Neuronal stem cell (in vitro differentiated cells): ENCODE measurements around the gene ADRM1.

ENCODE experiments used
- DNase-seq: peaks from one replicate; pipeline ENCODE4 v3.0.0-alpha.2; 2013; ENCODE audit warnings: low spot score
- H2AFZ ChIP-seq: one replicate; pipeline ENCODE4 v1.6.1; 2013; ENCODE audit warnings: mild to moderate bottlenecking, low read length, inconsistent platforms
- H2AK5ac ChIP-seq: 2 replicates; pipeline ENCODE4 v1.6.1; 2013; ENCODE audit warnings: low read depth, mild to moderate bottlenecking, inconsistent platforms, low read length, moderate library complexity, mixed read lengths
- H2BK120ac ChIP-seq: 2 replicates; pipeline ENCODE4 v1.6.1; 2013; ENCODE audit warnings: low read depth, mild to moderate bottlenecking, inconsistent platforms, low read length, moderate library complexity, mixed read lengths
- H2BK12ac ChIP-seq: one replicate; pipeline ENCODE4 v1.6.1; 2013; ENCODE audit warnings: low read length, inconsistent platforms
- H2BK15ac ChIP-seq: 2 replicates; pipeline ENCODE4 v1.6.1; 2013; ENCODE audit warnings: mild to moderate bottlenecking, low read length, inconsistent platforms, mixed read lengths
- H2BK5ac ChIP-seq: one replicate; pipeline ENCODE4 v1.6.1; 2013; ENCODE audit warnings: inconsistent platforms, mild to moderate bottlenecking, low read length, moderate library complexity
- H3K14ac ChIP-seq: one replicate; pipeline ENCODE4 v1.6.1; 2013; ENCODE audit warnings: low read length, inconsistent platforms
- H3K18ac ChIP-seq: 2 replicates; pipeline ENCODE4 v1.6.1; 2013; ENCODE audit warnings: low read length, inconsistent platforms
- H3K23ac ChIP-seq: 2 replicates; pipeline ENCODE4 v1.6.1; 2013; ENCODE audit warnings: low read depth, mild to moderate bottlenecking, mixed read lengths, low read length, inconsistent platforms; ENCODE audit not compliant: poor library complexity
- H3K27ac ChIP-seq: replicated peaks from 3 replicates; pipeline ENCODE4 v1.5.1; 2013; ENCODE audit warnings: low read length, inconsistent platforms
- H3K27me3 ChIP-seq, 3 experiments: 2 replicates each; pipeline ENCODE4 v1.6.1; 2013; ENCODE audit warnings: low read length in 3 of 3, mild to moderate bottlenecking in 2 of 3, inconsistent platforms in 1 of 3, low read depth in 1 of 3, mixed read lengths in 1 of 3, moderate library complexity in 1 of 3; ENCODE audit not compliant: control insufficient read depth in 3 of 3, insufficient read depth in 3 of 3
- H3K36me3 ChIP-seq, 2 donors: replicated peaks in 1 of 2; 2 replicates each; pipeline ENCODE4 v1.6.1; 2013; ENCODE audit warnings: low read length in 2 of 2; ENCODE audit not compliant: control insufficient read depth in 2 of 2, insufficient read depth in 2 of 2
- H3K4ac ChIP-seq: 2 replicates; pipeline ENCODE4 v1.6.1; 2013; ENCODE audit warnings: inconsistent platforms, mild to moderate bottlenecking, low read length, moderate library complexity
- H3K4me1 ChIP-seq, 2 donors: 1 replicate in 1 of 2; 2 replicates in 1 of 2; pipeline ENCODE4 v1.6.1; 2013; ENCODE audit warnings: low read length in 2 of 2, low read depth in 1 of 2; ENCODE audit not compliant: control insufficient read depth in 2 of 2, insufficient read depth in 1 of 2
- H3K4me2 ChIP-seq: one replicate; pipeline ENCODE4 v1.6.1; 2013; ENCODE audit warnings: mild to moderate bottlenecking, low read length, inconsistent platforms; ENCODE audit not compliant: insufficient read depth, poor library complexity, severe bottlenecking
- H3K4me3 ChIP-seq, 2 donors: 2 replicates each; pipeline ENCODE4 v1.5.1; 2013; ENCODE audit warnings: low read length in 2 of 2, mild to moderate bottlenecking in 2 of 2, inconsistent platforms in 1 of 2, moderate library complexity in 1 of 2
- H3K79me1 ChIP-seq: one replicate; pipeline ENCODE4 v1.6.1; 2013; ENCODE audit warnings: low read depth, mild to moderate bottlenecking, inconsistent platforms, low read length, moderate library complexity
- H3K9ac ChIP-seq: one replicate; pipeline ENCODE4 v1.6.1; 2013; ENCODE audit warnings: mild to moderate bottlenecking, low read depth, low read length, inconsistent platforms; ENCODE audit not compliant: poor library complexity
- H3K9me3 ChIP-seq, 2 donors: replicated peaks in 1 of 2; 2 replicates each; pipeline versions ENCODE3 to v1.6.1; 2013; ENCODE audit warnings: low read length in 2 of 2, mild to moderate bottlenecking in 2 of 2, inconsistent platforms in 1 of 2, low read depth in 1 of 2, mixed read lengths in 1 of 2, moderate library complexity in 1 of 2; ENCODE audit not compliant: control insufficient read depth in 2 of 2, insufficient read depth in 1 of 2
- H4K8ac ChIP-seq: one replicate; pipeline ENCODE4 v1.6.1; 2013; ENCODE audit warnings: low read depth, mild to moderate bottlenecking, inconsistent platforms, low read length, moderate library complexity
- H4K91ac ChIP-seq: one replicate; pipeline ENCODE4 v1.6.1; 2013; ENCODE audit warnings: low read length, low read depth, mild to moderate bottlenecking, inconsistent platforms; ENCODE audit not compliant: poor library complexity
- WGBS, 2 donors: extraction: QIAGEN DNeasy Blood & Tissue Kit; methylation state at CpG; one replicate each; pipeline ENCODE4 v1.1.7; 2013; ENCODE audit warnings: missing lambda C conversion rate in 2 of 2, mixed read lengths in 1 of 2; ENCODE audit not compliant: insufficient read length in 2 of 2, insufficient replicate concordance in 1 of 2; ENCODE audit errors: extremely low coverage in 2 of 2; 5-methylcytosine and 5-hydroxymethylcytosine counted together

The ADRM1 gene

DNA sequence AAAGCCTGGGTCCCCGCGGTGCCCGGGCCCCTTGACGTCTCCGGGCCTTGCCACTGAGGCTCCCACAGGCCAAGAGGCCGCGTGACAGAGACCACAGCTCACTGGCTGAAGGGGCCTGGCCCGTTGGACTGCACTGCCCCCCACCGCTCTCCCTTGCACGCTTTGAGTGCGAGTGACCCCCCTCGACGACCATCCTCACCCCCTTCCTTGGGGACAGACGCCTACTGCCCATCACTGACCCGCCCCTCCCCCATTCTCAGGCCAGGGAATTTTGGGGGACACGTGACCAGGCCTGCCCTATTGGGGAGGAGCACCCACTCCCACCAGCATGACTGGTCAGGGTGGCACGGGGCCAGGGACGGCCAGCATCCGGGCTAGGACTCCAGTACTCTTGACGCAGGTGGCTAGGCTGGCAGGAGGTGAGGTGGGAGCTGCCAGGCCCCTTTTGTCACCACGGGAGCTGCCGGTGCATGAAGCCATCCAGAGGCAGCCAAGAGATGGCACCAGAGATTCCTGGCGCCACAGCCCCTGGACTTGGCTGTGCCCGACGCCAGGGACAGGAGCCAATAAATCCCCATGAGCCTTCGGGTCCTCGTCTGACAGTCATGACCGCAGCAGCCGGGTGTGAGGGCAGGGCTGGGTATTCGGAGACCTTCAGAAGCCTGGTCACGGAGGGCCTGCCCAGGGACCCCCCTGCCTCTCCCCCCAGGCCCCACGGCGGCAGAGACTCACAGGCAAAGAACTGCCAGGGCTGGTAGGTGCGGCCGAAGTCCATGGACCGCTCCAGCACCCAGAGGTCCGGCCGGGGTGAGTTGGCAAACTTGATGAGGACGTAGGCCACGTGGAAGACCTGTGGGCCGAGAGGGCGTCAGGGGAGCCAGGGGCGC, 49.8 kb downstream of the ADRM1 start:
- Histone ChIP-seq H3K23ac (no peak overlapping the region), H3K36me3 (peaks cover 27 to 29% of the 10 kb centered on the region in 2 donors), H3K4ac (no peak overlapping the region), H4K91ac (no peak overlapping the region), H2BK12ac (no peak overlapping the region), H3K79me1 (peaks cover 28% of the 10 kb centered on the region), H2BK120ac (no peak overlapping the region), H3K27ac (no peak overlapping the region), H3K4me3 (no peak overlapping the region), H3K18ac (no peak overlapping the region), H2BK15ac (no peak overlapping the region), H3K4me1 (peaks cover 21 to 22% of the 10 kb centered on the region in 2 donors), H3K4me2 (no peak overlapping the region), H3K9ac (no peak overlapping the region), H2AFZ (no peak overlapping the region), H2BK5ac (peak overlapping the region; percentile 13), H3K14ac (no peak overlapping the region), H4K8ac (no peak overlapping the region), H2AK5ac (no peak overlapping the region), H3K27me3 (no peaks in the 10 kb centered on the region), H3K9me3 (peaks cover 3 to 6% of the 10 kb centered on the region in 2 donors)
- DNase-seq: no peak
- WGBS, 2 donors: no CpG with 5 or more reads among the region's 43 CpGs

DNA sequence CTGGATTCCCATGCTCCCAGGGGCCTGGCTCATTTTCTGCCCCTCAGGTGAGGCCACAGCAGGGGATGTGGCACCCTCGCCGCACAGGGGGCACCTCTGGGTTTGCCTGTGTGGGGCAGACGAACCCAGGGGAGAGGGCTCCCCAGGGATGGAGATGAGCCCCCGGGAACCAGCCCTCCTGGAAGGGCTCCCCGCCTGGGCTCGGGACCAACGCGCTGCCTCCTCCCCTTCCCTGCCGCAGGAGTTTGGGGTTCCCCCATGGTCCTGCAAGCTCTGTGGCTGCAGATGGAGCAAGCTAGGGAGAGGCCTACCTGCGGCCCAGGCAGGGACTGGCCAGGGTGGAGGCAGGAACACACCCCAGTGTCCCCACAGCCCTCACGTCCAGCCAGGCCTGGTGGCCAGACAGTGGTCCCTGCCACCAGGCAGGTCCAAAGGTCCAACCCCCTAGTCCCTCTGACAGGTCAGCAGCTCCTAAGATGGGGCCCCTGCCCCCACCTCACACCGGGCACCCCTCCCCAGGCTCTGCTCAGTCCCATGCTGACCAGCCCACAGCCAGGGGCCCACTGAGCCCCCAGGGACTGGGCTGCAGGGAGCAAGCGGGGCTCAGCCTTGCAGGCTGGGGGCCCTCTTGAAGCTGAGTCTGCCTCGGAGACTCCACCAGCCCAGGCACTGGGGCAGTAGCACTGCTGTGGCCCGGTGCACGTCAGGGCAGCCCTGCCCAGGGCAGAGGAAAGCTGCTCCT, 50.7 kb downstream of the ADRM1 start:
- Histone ChIP-seq H4K8ac (peak overlapping the region; percentile 23), H2BK12ac (no peak overlapping the region), H3K4me2 (peak overlapping the region; percentile 18), H3K4ac (no peak overlapping the region), H3K9ac (no peak overlapping the region), H2AK5ac (no peak overlapping the region), H2BK15ac (no peak overlapping the region), H3K27me3 (no peaks in the 10 kb centered on the region), H3K27ac (no peak overlapping the region), H3K9me3 (peaks cover 3 to 6% of the 10 kb centered on the region in 2 donors), H3K36me3 (peaks cover 25 to 27% of the 10 kb centered on the region in 2 donors), H4K91ac (no peak overlapping the region), H3K4me3 (no peak overlapping the region), H3K18ac (peak overlapping the region; percentile 76), H3K23ac (no peak overlapping the region), H3K4me1 (peaks cover 21 to 22% of the 10 kb centered on the region in 2 donors), H3K79me1 (peaks cover 31% of the 10 kb centered on the region), H2BK5ac (no peak overlapping the region), H2BK120ac (no peak overlapping the region), H3K14ac (peak overlapping the region; percentile 21), H2AFZ (no peak overlapping the region)
- WGBS, 2 donors: no CpG with 5 or more reads among the region's 16 CpGs
- no peak for DNase-seq

DNA sequence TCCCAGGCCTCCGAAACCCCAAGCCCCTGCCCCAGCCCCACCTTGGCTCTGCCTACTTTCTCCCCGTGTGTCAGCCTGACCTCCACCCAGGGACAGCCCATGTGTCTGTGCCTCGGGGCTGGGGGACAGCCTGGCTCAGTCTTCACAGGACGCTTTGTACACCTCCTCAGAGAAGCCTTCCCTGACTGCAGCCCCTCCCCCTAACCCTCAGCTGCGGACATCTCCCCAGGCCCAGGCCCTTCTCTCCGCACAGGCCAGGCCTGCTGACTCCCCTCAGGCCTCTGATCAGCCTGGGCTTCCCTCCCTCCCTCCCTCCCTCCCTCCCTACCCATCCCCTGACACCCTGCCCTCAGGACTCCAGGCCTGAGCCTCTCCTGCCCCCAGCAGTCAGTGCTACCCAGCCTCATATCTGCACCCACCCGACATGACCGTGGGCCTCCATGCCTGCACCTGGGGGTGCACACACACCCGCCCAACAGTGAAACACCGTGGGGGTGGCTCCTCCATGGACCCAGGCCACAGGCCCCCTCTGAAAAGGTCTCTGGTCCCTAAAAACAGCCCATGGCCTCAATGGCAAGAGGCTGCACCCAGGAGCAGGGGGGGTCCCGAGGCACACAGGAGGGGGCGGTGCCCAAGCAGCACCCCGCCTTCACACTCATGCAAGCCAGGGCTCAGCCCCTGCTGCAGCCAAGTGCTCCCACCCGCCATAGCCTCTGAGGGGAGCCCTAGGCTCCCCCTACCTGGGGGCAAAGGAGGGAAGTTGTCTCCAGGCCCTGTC, 51.4 kb downstream of the ADRM1 start:
- H3K9me3 ChIP-seq: peaks cover 2 to 5% of the 10 kb centered on the region in 2 donors
- H3K4me3 ChIP-seq: no peak overlapping the region
- peak overlapping the region; percentile 18 for H3K4me2 ChIP-seq
- peak overlapping the region; percentile 61 for H2BK120ac ChIP-seq
- peak overlapping the region; percentile 98 for H3K14ac ChIP-seq
- no peak overlapping the region for H4K91ac ChIP-seq
- DNase-seq: no peak
- peaks cover 38% of the 10 kb centered on the region for H3K79me1 ChIP-seq
- peaks cover 25 to 26% of the 10 kb centered on the region in 2 donors for H3K36me3 ChIP-seq
- no peak overlapping the region for H3K4ac ChIP-seq
- peaks cover 23 to 28% of the 10 kb centered on the region in 2 donors for H3K4me1 ChIP-seq
- H2BK12ac ChIP-seq: peak overlapping the region; percentile 94
- H3K27me3 ChIP-seq: no peaks in the 10 kb centered on the region
- H2AFZ ChIP-seq: no peak overlapping the region
- peak overlapping the region; percentile 55 for H3K23ac ChIP-seq
- H3K18ac ChIP-seq: peak overlapping the region; percentile 76
- peak overlapping the region; percentile 72 for H4K8ac ChIP-seq
- WGBS, 2 donors: no CpG with 5 or more reads among the region's 14 CpGs
- H2AK5ac ChIP-seq: peak overlapping the region; percentile 81
- peak overlapping the region; percentile 66 for H2BK5ac ChIP-seq
- H2BK15ac ChIP-seq: no peak overlapping the region
- H3K9ac ChIP-seq: peak overlapping the region; percentile 16
- H3K27ac ChIP-seq: no peak overlapping the region
